ENCODE measurements around the gene NAPA. TPM values are rescaled to one million over a fixed set of nuclear protein-coding genes. Genes with fewer than 3 reads are reported as not detected.

The NAPA gene
- total and polyA plus RNA-seq, 2 of the 13 experiments (the other 11 are each of a cell fraction or from before 2014, with no cell fraction given): 32.6 to 65.9 TPM

GRCh38 chr19:47448360-47448727, 66.5 kb downstream of the NAPA start:
- no peak overlapping the region for H3K27ac ChIP-seq (ENCODE audit: extremely low read length, insufficient read depth, low read length)
- H3K9me3 ChIP-seq (ENCODE audit: low read length): no peaks in the 10 kb centered on the region
- DNase-seq (ENCODE audit: low spot score) (no peak), ATAC-seq (no peak), FAIRE-seq (no peak)
- H3K4me3 ChIP-seq (replicated peaks in 1 of 3; ENCODE audit: insufficient read depth in 1 of 3, low read depth in 2 of 3, low read length in 3 of 3): no peak overlapping the region
- WGBS (ENCODE audit: low lambda C conversion rate): 33% methylated on average over 8 of the region's 9 CpGs
- peaks cover 0 to 28% of the 10 kb centered on the region in 2 experiments for H3K27me3 ChIP-seq (ENCODE audit: control insufficient read depth in 1 of 2, insufficient read depth in 2 of 2, low read length in 2 of 2)
- no peak overlapping the region for H2AFZ ChIP-seq (ENCODE audit: low read length)
- peak; percentile 85 for TF ChIP-seq ZFP36 (IDR thresholded peaks at IDR 0.05; ENCODE audit: borderline replicate concordance, low read depth, low read length, partially characterized antibody)
- no peak for TF ChIP-seq ZSCAN25 (CRISPR knock-in tag; IDR thresholded peaks at IDR 0.05)
- intact Hi-C loops (cut with micrococcal nuclease; ENCODE audit: unreplicated experiment) (no loop called here), in situ Hi-C loops (cut with HindIII; ENCODE audit: extremely low pct_ligation_motif_present, low pct_unique_long_range_greater_than_20kb) (no loop called here)
- H3K36me3 ChIP-seq (replicated peaks in 1 of 2; ENCODE audit: control insufficient read depth in 1 of 2, insufficient read depth in 2 of 2, low read length in 2 of 2): no peaks in the 10 kb centered on the region
- H3K4me2 ChIP-seq (ENCODE audit: low read depth, low read length): no peak overlapping the region
- BruUV-seq (replicated peaks): no TSS peak
- H3K79me2 ChIP-seq (ENCODE audit: insufficient read depth, low read length): no peaks in the 10 kb centered on the region
- POLR2A ChIA-PET: no interaction called here
- peaks cover 18% of the 10 kb centered on the region; the same call in 1 of the 2 replicates for H3K4me1 ChIP-seq (ENCODE audit: insufficient read depth, low read length)
- no peak overlapping the region for H3K9ac ChIP-seq (ENCODE audit: insufficient read depth, low read depth, low read length)
- no peaks in the 10 kb centered on the region for H4K20me1 ChIP-seq (ENCODE audit: insufficient read depth, low read length)
- CTCF ChIA-PET (ENCODE audit: low intra/inter-chr PET ratio, low total read pairs): no interaction called here

DNA sequence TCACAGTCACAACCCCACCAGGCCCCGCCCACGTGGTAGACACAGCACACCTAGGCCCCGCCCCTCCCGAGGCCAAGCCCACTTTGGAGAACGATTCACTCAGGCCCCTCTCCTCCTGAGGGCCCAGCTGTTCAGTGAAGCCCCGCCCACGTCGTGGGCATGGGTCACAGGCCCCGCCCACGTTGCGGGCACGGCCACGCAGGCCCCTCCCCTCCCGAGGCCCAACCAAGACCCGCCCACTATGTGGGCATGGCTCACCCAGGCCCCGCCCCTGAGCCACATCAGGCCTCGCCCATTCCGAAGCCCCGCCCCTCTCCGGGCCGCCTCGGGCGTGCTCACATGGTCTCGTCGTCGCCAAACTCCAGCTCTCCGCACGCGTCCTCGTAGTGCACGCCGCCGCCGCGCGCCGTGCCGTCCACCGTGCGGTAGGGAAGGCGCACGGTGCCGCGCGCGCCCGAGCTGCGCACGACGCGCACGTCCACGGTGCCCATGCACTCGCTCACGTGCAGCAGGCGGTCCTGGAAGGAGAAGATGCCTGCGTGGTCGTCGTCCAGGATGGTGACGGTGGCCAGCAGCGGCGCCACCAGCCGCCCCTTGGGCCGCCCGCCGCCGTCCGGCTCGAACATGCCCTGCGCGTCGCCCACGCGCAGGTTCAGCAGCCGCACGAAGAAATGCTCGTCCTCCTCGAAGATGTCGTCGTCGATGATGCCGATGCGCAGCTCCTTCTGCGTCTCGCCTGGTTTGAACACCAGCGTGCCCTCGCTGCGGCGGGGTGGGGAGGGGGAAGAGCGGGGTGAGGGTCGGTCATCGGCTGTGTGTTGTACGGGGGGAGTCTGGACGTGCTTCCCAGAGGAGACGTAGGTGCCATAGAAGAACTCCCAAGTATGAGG, 67.1 kb downstream of the NAPA start:
- in situ Hi-C loops (cut with HindIII; ENCODE audit: extremely low pct_ligation_motif_present, low pct_unique_long_range_greater_than_20kb): no loop called here
- peak overlapping the region in 1 of 3 experiments; percentile 57; a peak in 1 of 6 replicates for H3K4me3 ChIP-seq (replicated peaks in 1 of 3; ENCODE audit: insufficient read depth in 1 of 3, low read depth in 2 of 3, low read length in 3 of 3)
- intact Hi-C loops (cut with micrococcal nuclease; ENCODE audit: unreplicated experiment): no loop called here
- peaks cover 0 to 28% of the 10 kb centered on the region in 2 experiments for H3K27me3 ChIP-seq (ENCODE audit: control insufficient read depth in 1 of 2, insufficient read depth in 2 of 2, low read length in 2 of 2)
- no peak overlapping the region for H2AFZ ChIP-seq (ENCODE audit: low read length)
- DNase-seq (ENCODE audit: low spot score): peak; percentile 31
- H3K36me3 ChIP-seq (replicated peaks in 1 of 2; ENCODE audit: control insufficient read depth in 1 of 2, insufficient read depth in 2 of 2, low read length in 2 of 2): no peaks in the 10 kb centered on the region
- H3K4me1 ChIP-seq (ENCODE audit: insufficient read depth, low read length): peaks cover 18% of the 10 kb centered on the region; the same call in 1 of the 2 replicates
- no peaks in the 10 kb centered on the region for H3K79me2 ChIP-seq (ENCODE audit: insufficient read depth, low read length)
- POLR2A ChIA-PET: interaction anchor here (1.2 kb wide), 1 partner anchor 73 kb away, joined by 3 read pairs; no protein-coding TSS in a partner anchor
- WGBS (ENCODE audit: low lambda C conversion rate): 72% methylated on average over 65 of the region's 95 CpGs
- peak; percentile 51 for ATAC-seq
- peak overlapping the region; percentile 63; the same call in 1 of the 2 replicates for H3K4me2 ChIP-seq (ENCODE audit: low read depth, low read length)
- no peaks in the 10 kb centered on the region for H4K20me1 ChIP-seq (ENCODE audit: insufficient read depth, low read length)
- no TSS peak for BruUV-seq (replicated peaks)
- no peak for FAIRE-seq
- H3K9ac ChIP-seq (ENCODE audit: insufficient read depth, low read depth, low read length): no peak overlapping the region
- H3K9me3 ChIP-seq (ENCODE audit: low read length): no peaks in the 10 kb centered on the region
- CTCF ChIA-PET (ENCODE audit: low intra/inter-chr PET ratio, low total read pairs): no interaction called here
- H3K27ac ChIP-seq (ENCODE audit: extremely low read length, insufficient read depth, low read length): no peak overlapping the region
- TF ChIP-seq SMAD1 (CRISPR knock-in tag; IDR thresholded peaks at IDR 0.05; ENCODE audit: borderline replicate concordance, low read depth): no peak
- no peak for TF ChIP-seq MAFG (CRISPR knock-in tag; IDR thresholded peaks at IDR 0.05)
- no peak for TF ChIP-seq SP1 (IDR thresholded peaks at IDR 0.05)
- 0 out of 2 replicates have a peak, but pooled peaks have one; percentile 16 for TF ChIP-seq SP1 (CRISPR knock-in tag; IDR thresholded peaks at IDR 0.05)
- no peak for TF ChIP-seq MAZ (IDR thresholded peaks at IDR 0.05; ENCODE audit: borderline replicate concordance, low read depth, low read length)
- TF ChIP-seq MAZ (CRISPR knock-in tag; IDR thresholded peaks at IDR 0.05; ENCODE audit: low read depth): no peak
- TF ChIP-seq, protein P1, sequence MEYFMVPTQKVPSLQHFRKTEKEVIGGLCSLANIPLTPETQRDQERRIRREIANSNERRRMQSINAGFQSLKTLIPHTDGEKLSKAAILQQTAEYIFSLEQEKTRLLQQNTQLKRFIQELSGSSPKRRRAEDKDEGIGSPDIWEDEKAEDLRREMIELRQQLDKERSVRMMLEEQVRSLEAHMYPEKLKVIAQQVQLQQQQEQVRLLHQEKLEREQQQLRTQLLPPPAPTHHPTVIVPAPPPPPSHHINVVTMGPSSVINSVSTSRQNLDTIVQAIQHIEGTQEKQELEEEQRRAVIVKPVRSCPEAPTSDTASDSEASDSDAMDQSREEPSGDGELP (IDR thresholded peaks at IDR 0.05; ENCODE audit: borderline replicate concordance, low read depth): peak; percentile 38; the same call in 1 of the 2 replicates
- 0 out of 2 replicates have a peak, but pooled peaks have one; percentile 23 for TF ChIP-seq SP4 (CRISPR knock-in tag; IDR thresholded peaks at IDR 0.05)
- no peak for TF ChIP-seq ZNF841 (CRISPR knock-in tag; IDR thresholded peaks at IDR 0.05; ENCODE audit: borderline replicate concordance)
- TF ChIP-seq, protein P2, sequence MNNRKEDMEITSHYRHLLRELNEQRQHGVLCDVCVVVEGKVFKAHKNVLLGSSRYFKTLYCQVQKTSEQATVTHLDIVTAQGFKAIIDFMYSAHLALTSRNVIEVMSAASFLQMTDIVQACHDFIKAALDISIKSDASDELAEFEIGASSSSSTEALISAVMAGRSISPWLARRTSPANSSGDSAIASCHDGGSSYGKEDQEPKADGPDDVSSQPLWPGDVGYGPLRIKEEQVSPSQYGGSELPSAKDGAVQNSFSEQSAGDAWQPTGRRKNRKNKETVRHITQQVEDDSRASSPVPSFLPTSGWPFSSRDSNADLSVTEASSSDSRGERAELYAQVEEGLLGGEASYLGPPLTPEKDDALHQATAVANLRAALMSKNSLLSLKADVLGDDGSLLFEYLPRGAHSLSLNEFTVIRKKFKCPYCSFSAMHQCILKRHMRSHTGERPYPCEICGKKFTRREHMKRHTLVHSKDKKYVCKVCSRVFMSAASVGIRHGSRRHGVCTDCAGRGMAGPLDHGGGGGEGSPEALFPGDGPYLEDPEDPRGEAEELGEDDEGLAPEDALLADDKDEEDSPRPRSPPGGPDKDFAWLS (CRISPR knock-in tag; IDR thresholded peaks at IDR 0.05; ENCODE audit: borderline replicate concordance): no peak
- TF ChIP-seq HOXA3 (CRISPR knock-in tag; IDR thresholded peaks at IDR 0.05): peak; percentile 54; the same call in 1 of the 2 replicates
